Adrenal gland (tissue), 12 donors: ENCODE results near the gene RASD2. TPM values are rescaled to one million over a fixed set of nuclear protein-coding genes. Genes with fewer than 3 reads are reported as not detected.
A peak's percentile ranks its signal among the peaks of the same experiment; 100 is the strongest.

Experiments
- DNase-seq, 7 donors: peaks; one replicate each; pipeline ENCODE4 v3.0.0-alpha.2; 2019 to 2020
- H3K27ac ChIP-seq, 5 donors: fragments of 200-600 bp; sonication (generic) in 4 of 5; 1 replicate in 3 of 5; 2 replicates in 2 of 5; pipeline versions ENCODE4 v1.5.1 to v1.8.0; 2016 to 2020; ENCODE audit warnings: mild to moderate bottlenecking in 1 of 5
- H3K27me3 ChIP-seq: fragments of 200-600 bp; 2 replicates; pipeline ENCODE4 v1.8.0; 2021
- H3K36me3 ChIP-seq, 2 donors: fragments of 200-600 bp; replicated peaks in 1 of 2; 1 replicate in 1 of 2; 2 replicates in 1 of 2; pipeline versions ENCODE4 v1.5.1 to v1.8.0; 2018 to 2022
- H3K4me1 ChIP-seq, 2 donors: fragments of 200-600 bp; replicated peaks in 1 of 2; 1 replicate in 1 of 2; 2 replicates in 1 of 2; pipeline versions ENCODE4 v1.5.1 to v1.8.0; 2018 to 2021
- H3K4me3 ChIP-seq, 4 donors: fragments of 200-600 bp; sonication (generic) in 3 of 4; one replicate each; pipeline ENCODE4 v1.5.1; 2016 to 2018
- H3K9me3 ChIP-seq, 3 donors: fragments of 200-600 bp; sonication (generic) in 1 of 3; replicated peaks in 1 of 3; 1 replicate in 2 of 3; 2 replicates in 1 of 3; pipeline versions ENCODE4 v1.5.1 to v1.8.0; 2016 to 2021
- CTCF ChIP-seq, 6 experiments: fragments of 450-650 bp in 4 of 6; fragments of 200-600 bp in 2 of 6; sonication (generic) in 1 of 6; IDR thresholded peaks; 1 replicate in 5 of 6; 2 replicates in 1 of 6; pipeline versions ENCODE4 v1.5.1 to v1.8.0; 2016 to 2021; ENCODE audit warnings: antibody characterized with exemption in 6 of 6, mild to moderate bottlenecking in 2 of 6, moderate library complexity in 1 of 6
- POLR2A ChIP-seq, 2 donors: fragments of 450-650 bp; IDR thresholded peaks; one replicate each; pipeline ENCODE4 v1.6.1; 2017; ENCODE audit warnings: antibody characterized with exemption in 2 of 2, mild to moderate bottlenecking in 2 of 2, moderate library complexity in 1 of 2
- WGBS, 4 donors: extraction: QIAGEN DNeasy Blood & Tissue Kit in 2 of 4; methylation state at CpG; one replicate each; pipeline versions ENCODE4 v1.1.5 to v1.1.7; 2013 to 2017; 5-methylcytosine and 5-hydroxymethylcytosine counted together
- intact Hi-C, 2 donors: fragments of 100-400 bp; cut with DNase I; formaldehyde crosslinking; loops; one replicate each; pipeline versions ENCODE4 v1.14.1 to v1.15.0; 2022 to 2023
- polyA plus RNA-seq, 3 donors: library from polyadenylated mRNA; stranded (reverse); fragments of 200-250 nt in 2 of 3; fragments of 350-450 nt in 1 of 3; fragmentation: Illumina TruSeq in 1 of 3; extraction: RNeasy Lipid Tissue Mini Kit (QIAGEN cat#74804) in 1 of 3; gene quantifications; one replicate each; pipeline ENCODE4 v1.2.3, GENCODE V29; 2013 to 2014
- total RNA-seq, 9 donors: library from RNA; depleted of rRNA in 4 of 9; stranded (reverse); fragments of >200 nt in 4 of 9; fragments of 120-200 nt in 1 of 9; fragmentation: NEBNext Ultra II Directional in 1 of 9; extraction: Animal tissue kit (Norgen Biotek cat#: 25700) in 1 of 9; gene quantifications; one replicate each; pipeline versions ENCODE4 v1.1.0 to v1.2.4, GENCODE V29; 2013 to 2023
- donor health status: healthy with polysubstance abuse.
- donor health status: Bipolar disorder and iron deficiency.
- donor health status: DM: yes; HTN: yes; CAD: no.
- donor health status: DM: no; HTN: no; CAD: no.
- donor health status: DM: no; HTN: no; CAD: no.
- donor health status: DM: yes; HTN: yes; CAD: no.

Gene RASD2
- total and polyA plus RNA-seq, 12 donors, result 0.06 to 10.4 (median 3.4) TPM

GRCh38 chr22:35522225-35523149 lies 18.1 kb upstream of the RASD2 start:
- DNase-seq, result no peak
- Histone ChIP-seq H3K9me3 (no peaks in the 10 kb centered on the region), H3K27ac (no peak overlapping the region), H3K27me3 (no peaks in the 10 kb centered on the region), H3K36me3 (no peaks in the 10 kb centered on the region), H3K4me1 (peaks cover 4 to 14% of the 10 kb centered on the region in 2 donors), H3K4me3 (no peak overlapping the region)
- WGBS, 4 donors, result 47 to 61% (median 59%) methylated on average over 9 to 12 of the region's 12 CpGs
- TF ChIP-seq POLR2A (IDR thresholded peaks at IDR 0.05) (no peak), CTCF (IDR thresholded peaks at IDR 0.05) (no peak)
- intact Hi-C loops, result no loop called here

DNA sequence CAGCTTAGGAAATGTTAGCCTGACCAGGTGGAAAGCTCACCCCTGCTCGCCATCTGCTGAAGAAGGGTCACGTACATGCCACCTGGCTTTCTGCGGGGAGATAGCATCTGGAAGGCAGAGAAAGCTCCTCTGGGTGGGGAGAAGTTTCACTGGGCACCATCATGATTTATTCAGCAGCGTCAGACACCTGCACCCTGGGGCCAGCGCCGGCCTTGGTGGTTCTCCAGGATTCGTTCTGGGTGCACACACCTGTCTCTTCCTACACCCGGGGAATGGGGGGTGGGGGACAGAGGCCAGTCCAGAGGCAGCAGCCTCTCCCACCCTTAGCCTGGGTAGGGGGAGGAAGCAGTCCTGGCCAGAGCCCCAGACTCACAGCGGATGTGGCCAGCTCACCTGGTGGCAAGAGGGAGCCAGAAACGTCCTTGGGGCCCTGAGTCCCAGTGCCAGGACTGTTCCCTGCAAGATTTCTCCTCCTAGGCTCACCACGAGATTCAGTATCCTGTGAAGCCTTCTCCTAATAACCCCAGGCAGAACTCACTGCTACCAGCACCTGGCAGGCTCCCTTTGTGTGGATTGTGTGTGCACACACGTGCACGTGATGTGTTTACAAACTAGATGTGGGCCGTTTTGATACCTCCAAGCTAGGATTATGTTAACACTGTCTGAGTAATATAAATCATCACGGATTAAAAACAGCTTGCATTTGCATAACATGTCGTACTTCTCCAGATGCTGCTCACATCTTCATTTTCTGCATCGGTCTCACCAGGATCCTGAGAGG lies 17.3 kb upstream of the RASD2 start:
- Histone ChIP-seq H3K27me3 (no peaks in the 10 kb centered on the region), H3K9me3 (no peaks in the 10 kb centered on the region), H3K4me1 (peaks cover 4 to 14% of the 10 kb centered on the region in 2 donors), H3K4me3 (no peak overlapping the region), H3K36me3 (no peaks in the 10 kb centered on the region), H3K27ac (no peak overlapping the region)
- TF ChIP-seq POLR2A (IDR thresholded peaks at IDR 0.05) (no peak), CTCF (IDR thresholded peaks at IDR 0.05) (no peak)
- 62 to 68% (median 66%) methylated on average over 8 to 17 of the region's 17 CpGs for WGBS, 4 donors
- intact Hi-C loops, result no loop called here
- DNase-seq, result no peak

DNA sequence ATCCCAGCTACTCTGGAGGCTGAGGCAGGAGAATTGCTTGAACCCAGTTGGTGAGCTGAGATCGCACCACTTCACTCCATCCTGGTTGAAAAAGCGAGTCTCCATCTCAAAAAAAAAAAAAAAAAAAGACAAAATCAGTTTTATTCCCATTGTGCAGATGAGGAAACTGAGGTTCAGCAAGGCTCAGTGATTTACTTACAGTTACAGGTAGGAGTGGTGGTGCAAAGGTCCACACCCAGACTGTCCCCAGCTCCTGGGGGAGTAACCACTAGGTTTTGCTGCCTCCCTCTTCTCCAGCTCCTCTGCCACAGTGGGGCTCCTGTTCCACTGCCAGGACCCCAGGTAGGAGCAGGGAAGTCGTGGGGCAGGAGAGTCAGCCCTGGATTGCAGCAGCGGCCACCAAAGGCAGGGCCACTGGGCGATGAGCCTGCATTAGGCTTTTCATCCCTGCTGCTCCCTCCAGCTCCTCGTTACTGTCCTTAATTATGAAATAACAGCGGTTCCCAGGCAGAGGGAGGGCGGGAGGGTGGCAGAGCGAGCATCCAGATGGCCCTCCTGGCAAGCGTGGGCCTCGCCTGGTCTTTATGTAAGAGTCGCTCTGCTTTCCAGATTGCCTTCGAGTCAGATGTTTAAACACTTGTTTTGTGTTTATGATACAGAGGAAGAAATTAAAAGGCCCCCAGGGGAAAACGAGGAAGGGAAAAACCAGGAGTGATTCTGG lies 15.5 kb upstream of the RASD2 start:
- no peak overlapping the region for H3K27ac ChIP-seq
- peaks cover 4 to 14% of the 10 kb centered on the region in 2 donors for H3K4me1 ChIP-seq
- 72 to 80% (median 75%) methylated on average over 11 to 14 of the region's 14 CpGs for WGBS, 4 donors
- H3K9me3 ChIP-seq, result no peaks in the 10 kb centered on the region
- no peak for TF ChIP-seq POLR2A (IDR thresholded peaks at IDR 0.05)
- no peak for TF ChIP-seq CTCF (IDR thresholded peaks at IDR 0.05)
- intact Hi-C loops, result no loop called here
- H3K36me3 ChIP-seq, result no peaks in the 10 kb centered on the region
- DNase-seq, result peak in 1 of 7 donors; percentile 91
- no peak overlapping the region for H3K4me3 ChIP-seq
- no peaks in the 10 kb centered on the region for H3K27me3 ChIP-seq
